HEK293 (cell line): Measurements from ENCODE around the gene MYBPH.

Experiments
- CTCF ChIA-PET: fragments of 350-600 bp; formaldehyde crosslinking; extraction: SDS; loops from one replicate; lab custom pipeline; 2021; ENCODE audit warnings: antibody characterized with exemption; lab: Yijun Ruan, JAX
- POLR2A ChIA-PET: fragments of 300-600 bp; formaldehyde crosslinking; extraction: SDS; loops from one replicate; lab custom pipeline; 2020; ENCODE audit warnings: antibody characterized with exemption, inconsistent platforms; lab: Yijun Ruan, JAX
- H3K27ac ChIP-seq: fragments of 200-500 bp; sonication (Bioruptor generic); 2 replicates; pipeline ENCODE4 v1.5.1; 2014; ENCODE audit warnings: low read depth, low read length, control low read depth, inconsistent platforms; ENCODE audit errors: extremely low read depth
- H3K36me3 ChIP-seq, 2 experiments: fragments of 200-500 bp in 1 of 2; sonication (Bioruptor generic) in 1 of 2; 1 replicate in 1 of 2; 2 replicates in 1 of 2; pipeline ENCODE4 v1.5.1; 2014 to 2017; ENCODE audit warnings: inconsistent platforms in 2 of 2, low read length in 2 of 2; ENCODE audit not compliant: control insufficient read depth in 2 of 2, insufficient read depth in 1 of 2
- H3K4me1 ChIP-seq: fragments of 200-500 bp; sonication (Bioruptor generic); 2 replicates; pipeline ENCODE4 v1.5.1; 2014; ENCODE audit warnings: mild to moderate bottlenecking, low read length, inconsistent platforms; ENCODE audit not compliant: control insufficient read depth, insufficient read depth
- H3K4me3 ChIP-seq: 2 replicates; pipeline ENCODE4 v1.5.1; 2011; ENCODE audit warnings: low read depth, mild to moderate bottlenecking, control low read depth, low read length, moderate library complexity
- H3K9me3 ChIP-seq: fragments of 200-500 bp; sonication (Bioruptor generic); 2 replicates; pipeline ENCODE4 v1.5.1; 2014; ENCODE audit warnings: low read depth, low read length, inconsistent platforms; ENCODE audit not compliant: control insufficient read depth, insufficient read depth
- MYNN ChIP-seq: fragments of 450-650 bp; formaldehyde crosslinking; IDR thresholded peaks from 2 replicates; pipeline ENCODE4 v1.5.1; 2016; ENCODE audit warnings: missing biosample characterization, missing genetic modification characterization, borderline replicate concordance
- PRDM6 ChIP-seq: fragments of 450-650 bp; formaldehyde crosslinking; IDR thresholded peaks from 2 replicates; pipeline ENCODE4 v1.5.1; 2017; ENCODE audit warnings: missing biosample characterization, missing genetic modification characterization
- SETDB1 ChIP-seq: IDR thresholded peaks from one replicate; pipeline ENCODE4 v1.6.1; 2017; ENCODE audit warnings: mild to moderate bottlenecking, low read length, moderate library complexity, mixed read lengths; ENCODE audit not compliant: insufficient read length
- ZBTB8A ChIP-seq: fragments of 450-650 bp; formaldehyde crosslinking; IDR thresholded peaks from 2 replicates; pipeline ENCODE4 v1.5.1; 2016; ENCODE audit warnings: missing biosample characterization, missing genetic modification characterization
- ZNF2 ChIP-seq: fragments of 450-650 bp; formaldehyde crosslinking; IDR thresholded peaks from 2 replicates; pipeline ENCODE4 v1.5.1; 2016; ENCODE audit warnings: missing biosample characterization, missing genetic modification characterization
- ZNF214 ChIP-seq: fragments of 450-650 bp; formaldehyde crosslinking; IDR thresholded peaks from 2 replicates; pipeline ENCODE4 v1.5.1; 2017; ENCODE audit warnings: missing biosample characterization, mild to moderate bottlenecking, missing genetic modification characterization, borderline replicate concordance
- ZNF221 ChIP-seq: fragments of 450-650 bp; formaldehyde crosslinking; IDR thresholded peaks from 2 replicates; pipeline ENCODE4 v1.5.1; 2017; ENCODE audit warnings: missing biosample characterization, missing genetic modification characterization, borderline replicate concordance
- ZNF280D ChIP-seq: fragments of 450-650 bp; formaldehyde crosslinking; IDR thresholded peaks from 2 replicates; pipeline ENCODE4 v1.5.1; 2016; ENCODE audit warnings: missing biosample characterization, missing genetic modification characterization
- ZNF610 ChIP-seq: fragments of 450-650 bp; formaldehyde crosslinking; IDR thresholded peaks from 2 replicates; pipeline ENCODE4 v1.5.1; 2016; ENCODE audit warnings: missing biosample characterization, missing genetic modification characterization, borderline replicate concordance
- ZSCAN4 ChIP-seq: fragments of 450-650 bp; formaldehyde crosslinking; IDR thresholded peaks from 2 replicates; pipeline ENCODE4 v1.5.1; 2017; ENCODE audit warnings: missing biosample characterization, missing genetic modification characterization
- TF ChIP-seq, protein P1 (sequence below): fragments of 450-650 bp; formaldehyde crosslinking; IDR thresholded peaks from 2 replicates; pipeline ENCODE4 v1.5.1; 2017; ENCODE audit warnings: missing biosample characterization, mild to moderate bottlenecking, missing genetic modification characterization, moderate library complexity
- TF ChIP-seq, protein P2 (sequence below): fragments of 450-650 bp; IDR thresholded peaks from 2 replicates; pipeline ENCODE4 v1.5.1; 2018; ENCODE audit warnings: missing biosample characterization, mild to moderate bottlenecking, missing genetic modification characterization
- TF ChIP-seq, protein P3 (sequence below): fragments of 450-650 bp; formaldehyde crosslinking; IDR thresholded peaks from 2 replicates; pipeline ENCODE4 v1.5.1; 2016; ENCODE audit warnings: missing biosample characterization, missing genetic modification characterization

MYBPH gene

GRCh38 chr1:203146042-203146369 is 29.6 kb downstream of the MYBPH start:
- no peak overlapping the region for H3K27ac ChIP-seq
- H3K4me1 ChIP-seq, result no peaks in the 10 kb centered on the region
- no peaks in the 10 kb centered on the region for H3K36me3 ChIP-seq
- no peaks in the 10 kb centered on the region for H3K9me3 ChIP-seq
- POLR2A ChIA-PET, result no interaction called here
- H3K4me3 ChIP-seq, result no peak overlapping the region
- CTCF ChIA-PET, result interaction anchor here (0.7 to 0.8 kb wide), 2 partner anchors 18 to 62 kb away, joined by 4 to 5 read pairs; partner anchors contain the start of gene ADORA1
- TF ChIP-seq ZNF280D (tag by site-specific recombination) (no peak), MYNN (tag by site-specific recombination) (no peak), ZSCAN4 (tag by site-specific recombination) (no peak), ZNF214 (tag by site-specific recombination) (no peak), SETDB1 (no peak), ZNF221 (tag by site-specific recombination) (no peak), PRDM6 (no peak), ZBTB8A (no peak)
- TF ChIP-seq, protein P1, sequence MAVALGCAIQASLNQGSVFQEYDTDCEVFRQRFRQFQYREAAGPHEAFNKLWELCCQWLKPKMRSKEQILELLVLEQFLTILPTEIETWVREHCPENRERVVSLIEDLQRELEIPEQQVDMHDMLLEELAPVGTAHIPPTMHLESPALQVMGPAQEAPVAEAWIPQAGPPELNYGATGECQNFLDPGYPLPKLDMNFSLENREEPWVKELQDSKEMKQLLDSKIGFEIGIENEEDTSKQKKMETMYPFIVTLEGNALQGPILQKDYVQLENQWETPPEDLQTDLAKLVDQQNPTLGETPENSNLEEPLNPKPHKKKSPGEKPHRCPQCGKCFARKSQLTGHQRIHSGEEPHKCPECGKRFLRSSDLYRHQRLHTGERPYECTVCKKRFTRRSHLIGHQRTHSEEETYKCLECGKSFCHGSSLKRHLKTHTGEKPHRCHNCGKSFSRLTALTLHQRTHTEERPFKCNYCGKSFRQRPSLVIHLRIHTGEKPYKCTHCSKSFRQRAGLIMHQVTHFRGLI (tag by site-specific recombination), result no peak
- TF ChIP-seq, protein P2, sequence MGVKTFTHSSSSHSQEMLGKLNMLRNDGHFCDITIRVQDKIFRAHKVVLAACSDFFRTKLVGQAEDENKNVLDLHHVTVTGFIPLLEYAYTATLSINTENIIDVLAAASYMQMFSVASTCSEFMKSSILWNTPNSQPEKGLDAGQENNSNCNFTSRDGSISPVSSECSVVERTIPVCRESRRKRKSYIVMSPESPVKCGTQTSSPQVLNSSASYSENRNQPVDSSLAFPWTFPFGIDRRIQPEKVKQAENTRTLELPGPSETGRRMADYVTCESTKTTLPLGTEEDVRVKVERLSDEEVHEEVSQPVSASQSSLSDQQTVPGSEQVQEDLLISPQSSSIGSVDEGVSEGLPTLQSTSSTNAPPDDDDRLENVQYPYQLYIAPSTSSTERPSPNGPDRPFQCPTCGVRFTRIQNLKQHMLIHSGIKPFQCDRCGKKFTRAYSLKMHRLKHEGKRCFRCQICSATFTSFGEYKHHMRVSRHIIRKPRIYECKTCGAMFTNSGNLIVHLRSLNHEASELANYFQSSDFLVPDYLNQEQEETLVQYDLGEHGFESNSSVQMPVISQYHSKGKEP (tag by site-specific recombination), result no peak
- TF ChIP-seq, protein P3, sequence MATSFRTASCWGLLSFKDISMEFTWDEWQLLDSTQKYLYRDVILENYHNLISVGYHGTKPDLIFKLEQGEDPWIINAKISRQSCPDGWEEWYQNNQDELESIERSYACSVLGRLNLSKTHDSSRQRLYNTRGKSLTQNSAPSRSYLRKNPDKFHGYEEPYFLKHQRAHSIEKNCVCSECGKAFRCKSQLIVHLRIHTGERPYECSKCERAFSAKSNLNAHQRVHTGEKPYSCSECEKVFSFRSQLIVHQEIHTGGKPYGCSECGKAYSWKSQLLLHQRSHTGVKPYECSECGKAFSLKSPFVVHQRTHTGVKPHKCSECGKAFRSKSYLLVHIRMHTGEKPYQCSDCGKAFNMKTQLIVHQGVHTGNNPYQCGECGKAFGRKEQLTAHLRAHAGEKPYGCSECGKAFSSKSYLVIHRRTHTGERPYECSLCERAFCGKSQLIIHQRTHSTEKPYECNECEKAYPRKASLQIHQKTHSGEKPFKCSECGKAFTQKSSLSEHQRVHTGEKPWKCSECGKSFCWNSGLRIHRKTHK (tag by site-specific recombination), result no peak

GRCh38 chr1:203145321-203146041 is 30.1 kb downstream of the MYBPH start:
- no peaks in the 10 kb centered on the region for H3K36me3 ChIP-seq
- H3K9me3 ChIP-seq, result no peaks in the 10 kb centered on the region
- peaks cover 2% of the 10 kb centered on the region; the same call in 1 of the 2 replicates for H3K4me1 ChIP-seq
- TF ChIP-seq ZNF610 (tag by site-specific recombination) (no peak), ZNF2 (tag by site-specific recombination) (no peak)
- TF ChIP-seq, all 188 proteins: peak for 0
- CTCF ChIA-PET, result interaction anchor here (0.6 to 0.9 kb wide), 3 partner anchors 18 to 504 kb away, joined by 3 to 5 read pairs (median 4); partner anchors contain the start of gene ADORA1
- H3K27ac ChIP-seq, result no peak overlapping the region
- no peak overlapping the region for H3K4me3 ChIP-seq
- POLR2A ChIA-PET, result no interaction called here
